ENCODE results near the gene KIAA0930.
"Not testable (repeated sequence)": the region's sequence is repeated elsewhere in the genome, so short reads cannot be mapped to it uniquely, and the experiment has no call there.

The KIAA0930 gene

DNA sequence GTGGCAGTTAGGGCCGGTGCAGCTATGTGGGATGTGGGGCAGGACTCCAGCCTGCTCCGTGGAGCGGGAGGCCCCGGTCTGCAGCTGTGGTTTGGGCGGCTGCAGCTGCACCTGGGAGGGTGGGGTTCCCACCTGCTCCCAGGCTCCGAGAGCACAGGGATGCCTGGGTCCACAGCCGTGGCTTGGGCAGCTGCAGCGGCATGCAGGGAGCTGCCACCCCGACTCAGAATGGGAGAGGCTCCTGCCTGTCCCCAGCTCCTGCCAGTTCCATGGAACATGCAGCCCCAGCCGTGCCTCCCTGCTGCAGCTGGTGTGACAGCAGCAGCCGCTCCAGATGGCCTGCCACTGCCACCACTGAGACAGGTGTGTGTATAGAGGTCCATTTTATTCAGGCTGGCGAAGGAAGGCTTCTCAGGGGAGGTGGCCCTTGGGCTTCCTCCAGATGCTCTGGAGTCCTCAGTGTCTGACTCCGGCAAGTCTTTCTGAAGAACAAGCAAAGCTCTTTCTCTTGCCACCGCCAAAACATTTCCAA, 22.3 kb upstream of the KIAA0930 start:
- peak; percentile 20 for DNase-seq

DNA sequence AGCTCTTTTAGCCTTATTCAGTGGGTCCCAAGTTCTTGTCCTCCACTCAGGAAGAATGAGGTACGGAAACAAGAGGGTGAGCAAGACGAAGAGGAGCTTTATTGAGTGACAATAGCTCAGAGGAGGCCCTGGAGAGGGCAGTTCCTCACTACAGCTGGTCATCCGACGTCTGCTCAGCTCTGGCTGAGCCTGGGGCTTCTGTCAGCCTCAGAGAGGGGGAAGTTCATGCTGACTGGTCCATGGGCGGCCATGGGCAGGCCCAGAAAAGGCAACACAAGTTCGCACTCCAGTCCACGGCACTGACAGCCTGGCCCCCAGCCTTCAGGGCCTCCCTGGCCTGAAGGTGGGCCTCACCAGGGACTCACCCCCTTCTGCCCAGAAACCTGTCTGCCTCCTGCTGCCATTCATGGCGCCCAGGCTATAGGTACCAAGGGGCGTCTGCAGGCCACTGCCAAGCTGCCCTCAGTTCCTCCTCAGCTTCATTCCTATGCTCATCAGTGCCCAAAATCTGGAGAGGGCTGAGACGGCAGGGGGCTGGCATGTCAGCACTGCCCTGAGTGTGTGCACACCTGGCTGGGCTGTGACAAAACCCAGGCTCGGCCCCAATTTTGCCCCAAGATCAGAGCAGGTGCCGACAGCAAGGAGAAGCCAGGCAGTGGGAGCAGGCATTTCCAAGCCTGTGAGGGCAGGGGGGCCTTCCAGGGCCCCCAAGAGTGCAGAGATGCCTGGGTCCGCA, 21.7 kb upstream of the KIAA0930 start:
- DNase-seq = no peak

GRCh38 chr22:45261407-45262088, 20.9 kb upstream of the KIAA0930 start:
- DNase-seq = peak; percentile 60

DNA sequence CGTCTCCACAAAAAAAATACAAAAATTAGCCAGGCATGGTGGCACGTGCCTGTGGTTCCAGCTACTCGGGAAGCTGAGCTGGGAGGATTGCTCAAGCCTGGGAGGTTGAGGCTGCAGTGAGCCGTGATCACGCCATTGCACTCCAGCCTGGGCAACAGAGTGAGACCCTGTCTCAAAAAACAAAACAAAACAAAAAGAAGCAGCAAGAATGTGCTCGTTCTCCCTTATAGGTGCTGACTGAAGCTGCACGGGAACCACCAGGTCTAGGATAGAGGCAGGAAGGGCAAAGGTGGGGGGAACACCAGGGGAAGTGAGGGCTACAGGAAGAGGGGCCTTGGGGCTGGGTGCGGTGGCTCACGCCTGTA, 19.7 kb upstream of the KIAA0930 start:
- not testable (repeated sequence) for DNase-seq

- DNase-seq = no peak
Measured at GRCh38 chr22:45259754-45260394, 19.2 kb upstream of the KIAA0930 start.

DNA sequence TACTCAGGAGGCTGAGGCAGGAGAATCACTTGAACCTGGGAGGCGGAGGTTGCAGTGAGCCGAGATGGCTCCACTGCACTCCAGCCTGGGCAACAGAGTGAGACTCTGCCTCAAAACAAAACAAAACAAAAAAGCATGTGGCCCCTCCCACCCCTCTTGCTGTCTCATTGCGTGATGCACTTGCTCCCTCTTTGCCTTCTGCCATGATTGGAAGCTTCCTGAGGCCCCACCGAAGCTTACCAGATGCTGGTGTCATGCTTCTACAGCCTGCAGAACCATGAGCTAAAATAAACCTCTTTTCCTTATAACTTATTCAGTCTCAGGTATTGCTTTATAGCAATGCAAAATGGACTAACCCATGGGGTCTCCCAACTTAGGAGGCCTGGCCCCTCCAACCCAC, 17.2 kb upstream of the KIAA0930 start:
- DNase-seq = not testable (repeated sequence)

- no peak for DNase-seq
Measured at GRCh38 chr22:45254789-45255278, 14.1 kb upstream of the KIAA0930 start.

DNA sequence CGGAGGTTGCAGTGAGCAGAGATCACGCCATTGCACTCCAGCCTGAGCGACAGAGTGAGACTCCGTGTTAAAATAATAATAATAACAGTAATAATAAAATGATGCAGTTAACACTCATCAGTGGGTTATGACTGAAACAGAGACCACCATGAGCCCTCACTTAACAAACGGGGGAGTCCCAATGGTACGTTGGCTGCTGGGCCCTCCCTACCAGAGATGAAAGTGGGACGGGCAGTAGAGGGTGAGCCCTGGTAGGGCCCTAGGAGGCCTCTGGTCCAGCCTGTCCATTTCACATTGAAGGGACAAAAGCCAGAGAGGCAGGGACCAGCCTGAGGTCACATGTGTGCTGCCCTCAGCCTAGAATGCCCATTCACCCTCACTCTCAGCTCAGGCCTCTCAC, 13.7 kb upstream of the KIAA0930 start:
- no peak for DNase-seq

- no peak for DNase-seq
Measured at GRCh38 chr22:45253039-45253641, 12.4 kb upstream of the KIAA0930 start.

DNA sequence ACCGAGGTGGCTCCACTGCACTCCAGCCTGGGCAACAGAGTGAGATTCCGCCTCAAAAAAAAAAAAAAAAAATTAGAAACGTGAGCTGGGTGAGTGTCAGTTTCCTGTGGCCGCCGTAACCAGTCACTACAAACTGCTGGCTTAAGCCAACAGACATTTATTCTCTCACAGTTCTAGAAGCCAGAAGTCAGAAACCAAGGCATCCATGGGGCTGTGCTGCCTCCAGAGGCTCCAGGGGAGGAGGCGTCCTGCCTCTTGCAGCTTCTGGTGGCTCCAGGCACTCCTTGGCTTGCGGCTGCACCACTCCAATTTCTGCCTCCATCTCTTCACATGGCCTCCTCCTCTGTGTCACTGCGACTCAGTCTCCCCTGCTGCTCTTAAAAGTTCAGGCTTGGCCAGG, 11.1 kb upstream of the KIAA0930 start:
- no peak for DNase-seq

DNA sequence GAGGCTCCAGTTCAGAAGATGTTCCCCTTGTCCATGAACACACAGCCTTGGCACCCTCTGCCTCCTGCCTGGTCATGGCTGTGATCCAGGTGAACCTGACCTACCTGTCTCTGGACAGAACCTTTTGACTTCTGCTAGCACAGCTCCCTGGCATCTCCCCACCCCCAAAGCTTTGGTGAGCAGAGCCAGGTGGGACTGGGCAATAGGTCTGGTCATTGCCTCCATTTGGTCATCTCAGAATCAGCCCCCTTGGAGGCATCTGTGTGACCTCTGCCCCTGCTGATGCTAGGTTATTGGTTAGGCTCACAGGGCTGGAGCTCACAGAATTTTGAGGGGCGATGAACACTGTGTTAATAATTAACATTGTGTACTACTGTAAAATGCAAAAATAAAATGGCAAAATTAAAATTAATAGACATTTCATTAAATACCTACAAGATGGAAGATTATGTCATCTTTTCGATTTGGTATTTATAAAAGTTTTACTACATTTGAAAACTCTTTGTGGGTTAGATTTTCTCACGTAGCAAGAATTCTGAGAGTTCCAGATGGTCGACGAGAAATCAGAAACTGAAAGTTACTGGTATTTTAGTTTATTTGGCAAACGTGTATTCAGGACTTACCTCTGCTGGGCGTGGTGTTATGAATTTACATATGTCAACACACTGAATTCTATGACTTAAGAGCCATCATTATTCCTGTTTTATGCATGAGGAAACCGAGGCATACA, 8.3 kb upstream of the KIAA0930 start:
- no peak for DNase-seq

DNA sequence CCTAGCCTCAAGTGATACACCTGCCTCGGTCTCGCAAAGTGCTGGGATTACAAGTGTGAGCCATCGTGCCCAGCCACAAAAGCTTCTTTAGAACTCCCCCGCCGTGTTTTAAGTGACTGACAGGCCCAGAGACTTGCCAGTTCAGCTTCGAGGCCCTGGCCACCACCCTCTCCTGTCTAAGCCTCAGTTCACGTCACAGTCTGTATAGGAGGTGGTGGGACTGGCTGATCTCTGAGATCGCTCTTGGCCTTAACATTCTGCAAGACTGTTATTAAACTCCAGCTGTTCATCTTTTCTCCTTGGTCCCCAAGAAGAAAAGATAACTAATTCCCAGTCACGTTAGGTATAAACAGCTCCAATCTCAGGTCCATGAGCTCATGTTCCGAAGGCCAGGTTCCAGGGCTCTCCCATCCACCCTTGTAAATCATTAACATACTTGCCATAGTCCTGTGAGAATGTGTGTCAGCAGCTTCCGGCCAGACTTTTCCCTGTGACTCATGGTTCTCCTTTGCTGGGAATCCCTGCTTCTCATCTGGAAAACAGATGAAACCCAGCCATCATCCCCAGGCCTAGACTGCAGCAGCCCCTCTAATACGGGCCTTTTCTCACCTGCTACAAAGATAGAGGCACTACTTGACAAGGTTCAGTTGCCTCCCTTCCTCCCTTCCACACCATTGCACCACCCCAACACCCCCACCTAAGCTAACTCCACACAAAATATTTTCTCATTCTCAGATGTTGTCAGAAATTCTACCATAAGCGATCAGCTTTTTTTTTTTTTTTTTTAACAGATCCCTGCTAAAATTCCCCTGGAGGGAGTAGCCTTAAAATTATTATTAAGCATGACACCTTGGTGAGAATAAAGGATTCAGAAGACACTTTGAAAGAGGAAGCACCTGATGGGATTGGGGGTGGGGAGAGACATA, 5.6 kb upstream of the KIAA0930 start:
- no peak for DNase-seq

- no peak for DNase-seq
Measured at GRCh38 chr22:45244916-45245315, 4.2 kb upstream of the KIAA0930 start.

- no peak for DNase-seq
Measured at GRCh38 chr22:45242778-45243191, 2.1 kb upstream of the KIAA0930 start.

DNA sequence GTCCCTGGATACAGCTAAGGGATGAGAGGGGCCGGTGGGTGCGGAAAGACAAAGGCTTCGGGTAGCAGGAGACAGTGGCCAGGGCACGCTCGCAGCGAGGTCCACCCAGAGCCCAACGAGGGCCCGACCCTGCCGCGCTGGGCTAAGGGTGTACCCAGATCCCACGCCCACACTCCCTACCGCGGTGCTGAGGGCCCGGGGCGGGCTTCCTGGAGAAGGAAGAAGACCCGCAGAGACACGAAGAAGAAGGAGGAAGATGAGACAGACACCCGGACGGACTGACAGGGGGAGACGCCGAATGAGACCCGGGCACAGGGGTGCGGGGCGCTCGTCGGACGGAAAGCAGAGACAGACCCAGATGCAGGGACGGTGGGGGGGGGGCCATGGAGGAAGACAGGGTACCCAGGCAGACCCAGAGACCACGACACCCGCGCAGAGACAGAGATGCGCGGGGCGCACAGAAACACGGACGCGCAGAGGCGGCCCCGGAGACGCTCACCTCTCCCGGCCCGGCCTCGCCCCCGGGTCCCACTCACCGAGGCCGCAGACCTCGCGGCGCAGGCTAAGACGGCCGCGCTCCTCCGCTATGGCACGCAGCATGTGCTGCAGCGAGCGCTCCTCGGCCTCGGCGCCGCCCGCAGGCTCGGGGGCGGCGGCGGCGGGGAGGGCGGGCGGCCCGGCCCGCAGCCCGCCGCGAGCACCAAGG, 437 bp downstream of the KIAA0930 start:
- DNase-seq = no peak

- no peak for DNase-seq
Measured at GRCh38 chr22:45239681-45240051, 1.0 kb downstream of the KIAA0930 start.

DNA sequence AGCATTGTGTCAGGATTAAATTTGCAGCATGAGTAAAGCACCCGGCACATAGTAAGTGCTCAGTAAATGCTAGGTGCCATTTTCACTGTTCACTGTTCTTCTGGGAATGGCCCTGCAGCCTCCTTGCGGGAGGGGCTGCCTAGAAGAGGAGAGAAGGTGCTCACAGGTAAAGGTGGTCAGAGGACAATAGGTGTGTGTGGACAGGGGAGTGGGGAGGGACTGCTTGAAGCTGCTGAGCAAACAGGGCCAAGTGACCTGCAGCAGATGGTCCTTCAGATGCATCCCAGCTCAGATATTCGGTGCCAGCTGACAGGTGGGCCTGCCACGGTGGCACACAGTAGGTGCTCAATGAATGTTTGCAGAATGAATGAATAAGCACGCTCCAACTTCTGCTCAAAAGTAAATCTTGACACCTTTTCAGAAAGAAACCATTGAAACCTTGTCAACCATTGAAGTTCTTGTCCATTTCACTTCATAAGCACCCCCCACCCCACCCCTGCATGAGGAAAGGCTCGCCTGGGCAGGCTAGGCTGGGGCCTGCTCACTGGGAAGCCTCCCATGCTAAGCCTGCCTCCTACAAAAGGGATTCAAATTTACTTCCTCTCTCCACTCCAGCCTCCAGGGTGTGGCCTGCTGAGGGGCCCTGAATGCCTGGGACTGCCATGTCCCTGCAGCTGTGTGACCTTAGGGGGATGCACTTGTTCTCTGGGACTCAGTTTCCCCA, 1.6 kb downstream of the KIAA0930 start:
- no peak for DNase-seq

GRCh38 chr22:45238076-45238956, 2.4 kb downstream of the KIAA0930 start:
- DNase-seq = no peak

All from NCI-H510A (cell line).